Transverse colon (tissue), 4 donors: ENCODE measurements around the gene SPAG7.
A peak's percentile ranks its signal among the peaks of the same experiment; 100 is the strongest.

Experiments used
- CTCF ChIP-seq, 5 experiments: fragments of 200-600 bp in 3 of 5; fragments of 450-650 bp in 2 of 5; sonication (generic) in 3 of 5; IDR thresholded peaks; 1 replicate in 2 of 5; 2 replicates in 3 of 5; pipeline ENCODE4 v1.5.1; 2016 to 2017; ENCODE audit warnings: antibody characterized with exemption in 5 of 5, inconsistent platforms in 3 of 5, mild to moderate bottlenecking in 2 of 5, moderate library complexity in 1 of 5
- POLR2A ChIP-seq: fragments of 450-650 bp; IDR thresholded peaks from one replicate; pipeline ENCODE4 v1.6.1; 2016; ENCODE audit warnings: antibody characterized with exemption, mild to moderate bottlenecking, moderate library complexity
- POLR2AphosphoS5 ChIP-seq, 3 donors: sonication (generic); formaldehyde crosslinking; IDR thresholded peaks; one replicate each; pipeline ENCODE4 v1.6.1; 2016; ENCODE audit warnings: antibody characterized with exemption in 3 of 3

GRCh38 chr17:4972322-4972721, 4.7 kb upstream of the SPAG7 start:
- TF ChIP-seq POLR2A, result no peak
- TF ChIP-seq CTCF (IDR thresholded peaks at IDR 0.05), result no peak
- TF ChIP-seq POLR2AphosphoS5 (IDR thresholded peaks at IDR 0.05), result peak in 1 of 3 donors; percentile 15
